Liver (tissue), 3 donors: ENCODE measurements around the gene LMF1.

Source experiments
- CTCF ChIP-seq: fragments of 150-350 bp; IDR thresholded peaks from 2 replicates; pipeline ENCODE4 v1.5.1; 2017; ENCODE audit warnings: improper control_type of control experiment, low read depth, low read length; ENCODE audit not compliant: missing input control
- EGR1 ChIP-seq, 2 donors: IDR thresholded peaks; 2 replicates each; pipeline ENCODE4 v1.6.1; 2016 to 2018; ENCODE audit warnings: antibody characterized with exemption in 2 of 2, low read depth in 2 of 2
- FOXA1 ChIP-seq: IDR thresholded peaks from 2 replicates; pipeline ENCODE4 v1.6.1; 2016; ENCODE audit warnings: antibody characterized with exemption
- GABPA ChIP-seq, 2 donors: IDR thresholded peaks in 1 of 2; conservative IDR thresholded peaks in 1 of 2; 2 replicates each; pipeline ENCODE4 v1.6.1; 2016; ENCODE audit warnings: antibody characterized with exemption in 2 of 2, mild to moderate bottlenecking in 1 of 2, moderate library complexity in 1 of 2
- HNF4A ChIP-seq, 2 donors: conservative IDR thresholded peaks; 2 replicates each; pipeline ENCODE4 v1.6.1; 2016; ENCODE audit warnings: antibody characterized with exemption in 2 of 2, mild to moderate bottlenecking in 2 of 2
- HNF4G ChIP-seq: IDR thresholded peaks from 2 replicates; pipeline ENCODE4 v1.6.1; 2016; ENCODE audit warnings: antibody characterized with exemption
- JUND ChIP-seq, 2 donors: IDR thresholded peaks; 2 replicates each; pipeline ENCODE4 v1.6.1; 2016; ENCODE audit warnings: antibody characterized with exemption in 2 of 2
- RAD21 ChIP-seq, 2 donors: IDR thresholded peaks; 2 replicates each; pipeline ENCODE4 v1.6.1; 2016; ENCODE audit warnings: antibody characterized with exemption in 2 of 2, mild to moderate bottlenecking in 2 of 2
- REST ChIP-seq: IDR thresholded peaks from 2 replicates; pipeline ENCODE4 v1.6.1; 2016; ENCODE audit warnings: antibody characterized with exemption, mild to moderate bottlenecking
- SP1 ChIP-seq: IDR thresholded peaks from 2 replicates; pipeline ENCODE4 v1.6.1; 2018; ENCODE audit warnings: antibody characterized with exemption, mild to moderate bottlenecking
- TAF1 ChIP-seq: conservative IDR thresholded peaks from 2 replicates; pipeline ENCODE4 v1.6.1; 2016; ENCODE audit warnings: antibody characterized with exemption, mild to moderate bottlenecking
- YY1 ChIP-seq: IDR thresholded peaks from 2 replicates; pipeline ENCODE4 v1.6.1; 2016; ENCODE audit warnings: antibody characterized with exemption, mild to moderate bottlenecking
- ZBTB33 ChIP-seq: IDR thresholded peaks from 2 replicates; pipeline ENCODE4 v1.6.1; 2016; ENCODE audit warnings: antibody characterized with exemption
- TF ChIP-seq, protein P1 (sequence below): IDR thresholded peaks from 2 replicates; pipeline ENCODE4 v1.6.1; 2016; ENCODE audit warnings: antibody characterized with exemption
- donor health status: healthy.
- donor health status: healthy.

DNA sequence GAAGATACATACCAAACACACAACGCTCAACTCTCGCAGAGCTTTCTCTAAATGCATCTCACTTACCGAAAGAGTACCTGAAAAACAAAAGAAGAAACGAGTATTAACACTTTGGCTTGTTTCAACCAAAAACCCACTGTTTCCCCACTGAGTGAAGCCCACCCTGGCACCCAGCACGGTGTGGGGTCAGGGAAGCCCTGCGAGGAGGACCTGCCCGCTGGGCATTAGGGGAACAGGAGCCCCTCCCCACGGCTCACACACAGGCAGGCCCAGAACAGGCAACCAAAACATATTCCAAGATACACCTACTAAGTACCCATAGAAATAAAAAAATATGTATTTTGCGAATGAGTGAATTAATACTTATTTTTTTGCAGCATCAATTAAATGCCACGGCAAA is 36.6 kb downstream of the LMF1 start:
- TF ChIP-seq CTCF (no peak), ZBTB33 (no peak), REST (no peak), RAD21 (IDR thresholded peaks at IDR 0.05) (no peak), SP1 (no peak), GABPA (IDR thresholded peaks at IDR 0.05 in 1 of 2, conservative IDR thresholded peaks at IDR 0.05 in 1 of 2) (no peak), EGR1 (IDR thresholded peaks at IDR 0.05; ENCODE audit: low read depth in 2 of 2) (no peak), TAF1 (no peak), YY1 (no peak), HNF4A (conservative IDR thresholded peaks at IDR 0.05) (no peak), FOXA1 (no peak), JUND (IDR thresholded peaks at IDR 0.05) (no peak), HNF4G (no peak)
- TF ChIP-seq, protein P1, sequence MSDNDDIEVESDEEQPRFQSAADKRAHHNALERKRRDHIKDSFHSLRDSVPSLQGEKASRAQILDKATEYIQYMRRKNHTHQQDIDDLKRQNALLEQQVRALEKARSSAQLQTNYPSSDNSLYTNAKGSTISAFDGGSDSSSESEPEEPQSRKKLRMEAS = no peak
